Measurements from ENCODE around the gene EPB41L4B. TPM values are rescaled to one million over a fixed set of nuclear protein-coding genes. Genes with fewer than 3 reads are reported as not detected.

Gene EPB41L4B
- total and polyA plus RNA-seq, 2 of the 4 experiments (the other 2 are of a cell fraction) = 0.36 to 0.54 TPM

DNA sequence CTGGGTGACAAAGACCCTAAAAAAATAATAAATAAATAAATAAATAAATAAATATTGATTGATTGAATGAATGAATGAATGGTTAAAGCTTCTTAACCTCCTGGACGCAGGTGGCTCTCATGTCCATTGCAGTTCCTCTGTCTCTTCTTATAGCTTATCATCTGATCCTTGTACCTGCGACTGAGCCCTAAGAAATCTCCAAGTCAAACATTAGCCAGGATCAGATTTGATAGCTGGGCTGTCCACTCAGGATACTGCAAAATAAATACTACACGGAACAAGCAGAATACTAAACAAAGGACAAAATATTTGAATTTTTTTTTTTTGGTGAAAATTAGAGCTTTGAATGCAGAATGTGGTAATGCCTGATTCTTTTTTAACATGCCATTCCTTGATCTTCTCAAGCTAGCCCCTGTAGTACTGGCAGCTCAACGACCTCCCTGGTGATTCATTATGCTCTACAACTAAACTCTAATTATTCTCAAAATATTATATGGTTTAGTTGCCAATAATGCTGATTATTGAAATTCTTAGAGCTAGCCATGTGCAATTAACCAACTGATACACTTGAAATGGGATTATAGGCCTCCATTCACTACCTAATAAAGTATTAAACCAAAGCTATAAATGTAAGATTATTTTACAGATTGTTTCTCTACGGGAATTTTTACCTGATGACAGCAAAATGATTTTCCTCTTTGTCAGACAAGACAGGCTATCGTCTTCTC, 191.2 kb downstream of the EPB41L4B start:
- Histone ChIP-seq H3K27me3 (ENCODE audit: control insufficient read depth, insufficient read depth, low read length) (peaks cover under 1% of the 10 kb centered on the region; the same call in 1 of the 2 replicates), H3K27ac (ENCODE audit: insufficient read depth, low read length) (no peak overlapping the region), H3K23ac (ENCODE audit: low read depth, low read length) (no peak overlapping the region), H3K14ac (replicated peaks; ENCODE audit: low read depth, low read length) (no peak overlapping the region), H3K56ac (ENCODE audit: extremely low read depth, insufficient read depth, low read length) (no peak overlapping the region), H3K18ac (ENCODE audit: low read depth, low read length) (no peak overlapping the region), H2AK5ac (ENCODE audit: low read depth, low read length) (no peak overlapping the region), H3K4me3 (ENCODE audit: insufficient read depth, low read depth, low read length) (no peak overlapping the region), H3K79me1 (ENCODE audit: low read depth in 1 of 2, low read length in 2 of 2) (no peaks in the 10 kb centered on the region), H2BK5ac (ENCODE audit: low read depth, low read length, poor library complexity, severe bottlenecking) (no peak overlapping the region), H2BK120ac (ENCODE audit: low read depth, low read length) (no peak overlapping the region), H3K9ac (ENCODE audit: low read depth, low read length) (no peak overlapping the region), H2AFZ (replicated peaks; ENCODE audit: low read length, poor library complexity) (no peak overlapping the region), H4K5ac (ENCODE audit: low read depth, low read length) (no peak overlapping the region), H3K9me1 (ENCODE audit: insufficient read depth, low read length) (no peaks in the 10 kb centered on the region), H3K4me1 (ENCODE audit: control insufficient read depth, insufficient read depth, low read length) (no peaks in the 10 kb centered on the region), H2AK9ac (replicated peaks; ENCODE audit: low read depth, low read length, poor library complexity) (no peak overlapping the region), H3K4me2 (ENCODE audit: low read depth, low read length) (no peak overlapping the region), H4K20me1 (ENCODE audit: insufficient read depth, low read length) (no peaks in the 10 kb centered on the region), H4K91ac (ENCODE audit: insufficient read depth, low read depth, low read length) (no peak overlapping the region), H4K8ac (ENCODE audit: low read depth in 2 of 2, low read length in 2 of 2) (no peak overlapping the region), H3K36me3 (ENCODE audit: control insufficient read depth, insufficient read depth, low read length) (no peaks in the 10 kb centered on the region), H2BK20ac (ENCODE audit: low read depth, low read length) (no peak overlapping the region), H3K4ac (ENCODE audit: low read depth, low read length) (no peak overlapping the region), H2BK15ac (ENCODE audit: low read depth, low read length) (no peak overlapping the region), H3K9me3 (ENCODE audit: control insufficient read depth, insufficient read depth, low read length) (no peaks in the 10 kb centered on the region)
- no peak for DNase-seq
- ChIA-PET POLR2A (ENCODE audit: unreplicated experiment) (interaction anchor here (0.6 kb wide), 1 partner anchor 9 kb away, joined by 3 read pairs; no protein-coding TSS in a partner anchor), CTCF (no interaction called here)
- TF ChIP-seq NFE2L2 (IDR thresholded peaks at IDR 0.05; ENCODE audit: low read depth, low read length) = no peak
- TF ChIP-seq RAD21 (IDR thresholded peaks at IDR 0.05; ENCODE audit: low read length) = no peak
- TF ChIP-seq FOS (IDR thresholded peaks at IDR 0.05; ENCODE audit: low read depth, low read length) = no peak
- TF ChIP-seq POLR2A (IDR thresholded peaks at IDR 0.05; ENCODE audit: low read depth, low read length) = no peak
- TF ChIP-seq BHLHE40 (IDR thresholded peaks at IDR 0.05; ENCODE audit: low read depth, low read length) = no peak
- TF ChIP-seq, protein P1, sequence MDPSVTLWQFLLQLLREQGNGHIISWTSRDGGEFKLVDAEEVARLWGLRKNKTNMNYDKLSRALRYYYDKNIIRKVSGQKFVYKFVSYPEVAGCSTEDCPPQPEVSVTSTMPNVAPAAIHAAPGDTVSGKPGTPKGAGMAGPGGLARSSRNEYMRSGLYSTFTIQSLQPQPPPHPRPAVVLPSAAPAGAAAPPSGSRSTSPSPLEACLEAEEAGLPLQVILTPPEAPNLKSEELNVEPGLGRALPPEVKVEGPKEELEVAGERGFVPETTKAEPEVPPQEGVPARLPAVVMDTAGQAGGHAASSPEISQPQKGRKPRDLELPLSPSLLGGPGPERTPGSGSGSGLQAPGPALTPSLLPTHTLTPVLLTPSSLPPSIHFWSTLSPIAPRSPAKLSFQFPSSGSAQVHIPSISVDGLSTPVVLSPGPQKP (IDR thresholded peaks at IDR 0.05; ENCODE audit: borderline replicate concordance, low read depth, low read length) = no peak
- TF ChIP-seq MAFK (IDR thresholded peaks at IDR 0.05; ENCODE audit: low read depth, low read length) = no peak
- TF ChIP-seq CEBPB (IDR thresholded peaks at IDR 0.05; ENCODE audit: low read depth, low read length) = no peak
- no peak for TF ChIP-seq MXI1 (IDR thresholded peaks at IDR 0.05; ENCODE audit: borderline replicate concordance, low read depth, low read length)
- TF ChIP-seq CTCF (conservative IDR thresholded peaks at IDR 0.05; ENCODE audit: low read depth, low read length) = no peak
- TF ChIP-seq SMC3 (IDR thresholded peaks at IDR 0.05; ENCODE audit: low read depth, low read length) = no peak
- TF ChIP-seq RFX5 (IDR thresholded peaks at IDR 0.05; ENCODE audit: low read depth, low read length) = no peak
- no peak for TF ChIP-seq RCOR1 (IDR thresholded peaks at IDR 0.05; ENCODE audit: insufficient replicate concordance, low read length)
- TF ChIP-seq MAZ (IDR thresholded peaks at IDR 0.05; ENCODE audit: borderline replicate concordance, low read depth, low read length) = no peak
- in situ Hi-C loops (cut with MboI; ENCODE audit: low sequenced_read_pairs) (no loop called here), dilution Hi-C loops (cut with HindIII; ENCODE audit: low sequenced_read_pairs, unreplicated experiment) (no loop called here), intact Hi-C loops (cut with micrococcal nuclease) (no loop called here)
- no peak for ATAC-seq (ENCODE audit: low read depth)
- BruUV-seq (replicated peaks) = no TSS peak
- no CpG with 5 or more reads among the region's 6 CpGs for WGBS, 2 experiments (ENCODE audit: extremely low coverage in 2 of 2, insufficient read length in 1 of 2)

All from IMR-90 (cell line).